Stimulated activated CD4-positive, alpha-beta T cell treated with anti-CD3 and anti-CD28 coated beads, Interleukin-15, amount 100 ng/mL, for 1 hour (primary cell): ENCODE results near the gene APOL6.
"Not testable (repeated sequence)": the region's sequence is repeated elsewhere in the genome, so short reads cannot be mapped to it uniquely, and the experiment has no call there.

ENCODE experiments used
- DNase-seq, 2 donors: peaks; one replicate each; pipeline ENCODE4 v3.0.0-alpha.2; 2020; ENCODE audit warnings: low read depth in 1 of 2, low spot score in 1 of 2

Gene APOL6

GRCh38 chr22:35617137-35617755, 31.0 kb upstream of the APOL6 start, which contains the start of gene MB:
MB (minus strand) TSS chr22:35617329; CDS start chr22:35617257, 72 bp downstream.
- DNase-seq = no peak

- no peak for DNase-seq
Observed at GRCh38 chr22:35618427-35619223, 29.6 kb upstream of the APOL6 start.

- no peak for DNase-seq
Observed at GRCh38 chr22:35619336-35620094, 28.7 kb upstream of the APOL6 start.

GRCh38 chr22:35620624-35621251, 27.5 kb upstream of the APOL6 start:
- no peak for DNase-seq

- no peak for DNase-seq
Observed at GRCh38 chr22:35621451-35621850, 26.8 kb upstream of the APOL6 start.

GRCh38 chr22:35622191-35622913, 25.9 kb upstream of the APOL6 start:
- no peak for DNase-seq

GRCh38 chr22:35623885-35624284, 24.4 kb upstream of the APOL6 start:
- DNase-seq = not testable (repeated sequence)

- DNase-seq = no peak
Observed at GRCh38 chr22:35624547-35624946, 23.7 kb upstream of the APOL6 start.

- DNase-seq = no peak
Observed at GRCh38 chr22:35625763-35626432, 22.3 kb upstream of the APOL6 start.

- peak; percentile 12 to 31 for DNase-seq
Observed at GRCh38 chr22:35627267-35628041, 20.8 kb upstream of the APOL6 start.

- DNase-seq = no peak
Observed at GRCh38 chr22:35628732-35629131, 19.5 kb upstream of the APOL6 start.

GRCh38 chr22:35629406-35630216, 18.6 kb upstream of the APOL6 start:
- DNase-seq = no peak

- no peak for DNase-seq
Observed at GRCh38 chr22:35630387-35630793, 17.9 kb upstream of the APOL6 start.

GRCh38 chr22:35630891-35631290, 17.4 kb upstream of the APOL6 start:
- DNase-seq = no peak

GRCh38 chr22:35631597-35631996, 16.6 kb upstream of the APOL6 start:
- DNase-seq = peak in 1 of 2 donors; percentile 13

- no peak for DNase-seq
Observed at GRCh38 chr22:35632935-35633334, 15.3 kb upstream of the APOL6 start.

- DNase-seq = no peak
Observed at GRCh38 chr22:35633520-35633919, 14.7 kb upstream of the APOL6 start.

- DNase-seq = no peak
Observed at GRCh38 chr22:35634015-35634414, 14.2 kb upstream of the APOL6 start.
